ENCODE measurements around the gene MDFIC2. TPM values are rescaled to one million over a fixed set of nuclear protein-coding genes. Genes with fewer than 3 reads are reported as not detected.

MDFIC2 gene
- total and polyA plus RNA-seq, 2 experiments from 2014 or later = not detected

DNA sequence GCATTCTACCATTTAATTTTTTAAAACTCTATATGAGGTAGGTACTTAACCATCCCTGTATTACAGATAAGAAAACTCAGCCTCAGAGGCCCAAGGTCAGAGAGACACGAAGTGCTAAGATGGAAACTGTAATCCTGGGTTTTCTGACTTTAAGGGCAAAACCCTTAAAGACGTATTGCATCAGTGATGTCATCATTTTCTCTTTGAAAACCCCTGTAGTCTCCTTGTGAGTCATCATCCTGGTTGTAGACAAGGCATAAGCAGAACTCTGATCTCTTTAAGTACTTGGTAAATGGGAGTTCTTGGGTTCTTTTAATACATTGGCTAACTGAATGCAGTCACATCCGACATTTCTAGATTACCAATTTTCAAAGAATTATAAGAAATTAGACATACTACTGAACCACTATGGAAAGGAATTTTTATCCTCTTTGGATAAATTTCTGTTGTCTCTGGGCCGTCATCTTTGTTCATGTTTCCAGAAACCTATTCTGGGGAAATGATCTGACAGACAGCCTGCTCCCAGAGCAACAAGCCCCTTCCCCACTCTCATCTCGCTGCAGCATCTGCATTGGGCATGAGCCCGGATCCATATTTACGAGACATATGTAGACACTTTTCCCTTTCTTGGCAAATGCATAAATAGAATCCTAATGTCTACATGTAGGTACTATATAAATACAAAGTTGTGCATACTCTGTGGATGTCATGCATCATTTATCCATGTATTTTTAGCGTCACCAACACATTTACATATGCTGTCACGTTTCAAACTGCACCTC lies 48.7 kb upstream of the MDFIC2 start:
- TF ChIP-seq, protein P1, sequence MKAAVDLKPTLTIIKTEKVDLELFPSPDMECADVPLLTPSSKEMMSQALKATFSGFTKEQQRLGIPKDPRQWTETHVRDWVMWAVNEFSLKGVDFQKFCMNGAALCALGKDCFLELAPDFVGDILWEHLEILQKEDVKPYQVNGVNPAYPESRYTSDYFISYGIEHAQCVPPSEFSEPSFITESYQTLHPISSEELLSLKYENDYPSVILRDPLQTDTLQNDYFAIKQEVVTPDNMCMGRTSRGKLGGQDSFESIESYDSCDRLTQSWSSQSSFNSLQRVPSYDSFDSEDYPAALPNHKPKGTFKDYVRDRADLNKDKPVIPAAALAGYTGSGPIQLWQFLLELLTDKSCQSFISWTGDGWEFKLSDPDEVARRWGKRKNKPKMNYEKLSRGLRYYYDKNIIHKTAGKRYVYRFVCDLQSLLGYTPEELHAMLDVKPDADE (IDR thresholded peaks at IDR 0.05) = no peak
- TF ChIP-seq ZNF331 (CRISPR knock-in tag; IDR thresholded peaks at IDR 0.05; ENCODE audit: low read depth) = no peak
- no peak for TF ChIP-seq POLR2AphosphoS5 (IDR thresholded peaks at IDR 0.05; ENCODE audit: low read depth)
- no peak for TF ChIP-seq EZH2phosphoT487 (IDR thresholded peaks at IDR 0.05; ENCODE audit: unreplicated experiment)
- TF ChIP-seq, protein P2, sequence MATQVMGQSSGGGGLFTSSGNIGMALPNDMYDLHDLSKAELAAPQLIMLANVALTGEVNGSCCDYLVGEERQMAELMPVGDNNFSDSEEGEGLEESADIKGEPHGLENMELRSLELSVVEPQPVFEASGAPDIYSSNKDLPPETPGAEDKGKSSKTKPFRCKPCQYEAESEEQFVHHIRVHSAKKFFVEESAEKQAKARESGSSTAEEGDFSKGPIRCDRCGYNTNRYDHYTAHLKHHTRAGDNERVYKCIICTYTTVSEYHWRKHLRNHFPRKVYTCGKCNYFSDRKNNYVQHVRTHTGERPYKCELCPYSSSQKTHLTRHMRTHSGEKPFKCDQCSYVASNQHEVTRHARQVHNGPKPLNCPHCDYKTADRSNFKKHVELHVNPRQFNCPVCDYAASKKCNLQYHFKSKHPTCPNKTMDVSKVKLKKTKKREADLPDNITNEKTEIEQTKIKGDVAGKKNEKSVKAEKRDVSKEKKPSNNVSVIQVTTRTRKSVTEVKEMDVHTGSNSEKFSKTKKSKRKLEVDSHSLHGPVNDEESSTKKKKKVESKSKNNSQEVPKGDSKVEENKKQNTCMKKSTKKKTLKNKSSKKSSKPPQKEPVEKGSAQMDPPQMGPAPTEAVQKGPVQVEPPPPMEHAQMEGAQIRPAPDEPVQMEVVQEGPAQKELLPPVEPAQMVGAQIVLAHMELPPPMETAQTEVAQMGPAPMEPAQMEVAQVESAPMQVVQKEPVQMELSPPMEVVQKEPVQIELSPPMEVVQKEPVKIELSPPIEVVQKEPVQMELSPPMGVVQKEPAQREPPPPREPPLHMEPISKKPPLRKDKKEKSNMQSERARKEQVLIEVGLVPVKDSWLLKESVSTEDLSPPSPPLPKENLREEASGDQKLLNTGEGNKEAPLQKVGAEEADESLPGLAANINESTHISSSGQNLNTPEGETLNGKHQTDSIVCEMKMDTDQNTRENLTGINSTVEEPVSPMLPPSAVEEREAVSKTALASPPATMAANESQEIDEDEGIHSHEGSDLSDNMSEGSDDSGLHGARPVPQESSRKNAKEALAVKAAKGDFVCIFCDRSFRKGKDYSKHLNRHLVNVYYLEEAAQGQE (IDR thresholded peaks at IDR 0.05; ENCODE audit: unreplicated experiment) = no peak
- no peak for TF ChIP-seq JUNB (IDR thresholded peaks at IDR 0.05; ENCODE audit: unreplicated experiment)
- no peaks in the 10 kb centered on the region for H3K4me1 ChIP-seq (ENCODE audit: insufficient read depth)
- no peaks in the 10 kb centered on the region for H3K36me3 ChIP-seq (ENCODE audit: insufficient read depth)
- H3K9me2 ChIP-seq (ENCODE audit: insufficient read depth) = no peaks in the 10 kb centered on the region
- no peak overlapping the region for H3K4me2 ChIP-seq
- Mint-ChIP-seq H3K4me1 (no peaks in the 10 kb centered on the region; the same call in 1 of the 3 replicates), H3K4me3 (no peak overlapping the region), H3K27ac (no peak overlapping the region), H3K9me3 (peaks cover 7% of the 10 kb centered on the region; the same call in 2 of the 3 replicates), H3K36me3 (ENCODE audit: low read depth) (peaks cover 3% of the 10 kb centered on the region; the same call in 1 of the 3 replicates), H3K27me3 (ENCODE audit: insufficient read depth, low read depth, poor library complexity) (no peaks in the 10 kb centered on the region)
- H2AFZ ChIP-seq = no peak overlapping the region
- no peaks in the 10 kb centered on the region for H3K79me2 ChIP-seq (replicated peaks; ENCODE audit: insufficient read depth)
- H3K27ac ChIP-seq (ENCODE audit: low read depth) = no peak overlapping the region
- no peak overlapping the region for H3K4me3 ChIP-seq
- ATAC-seq = no peak
- H4K20me1 ChIP-seq (replicated peaks; ENCODE audit: insufficient read depth) = no peaks in the 10 kb centered on the region
- no peaks in the 10 kb centered on the region for H3K27me3 ChIP-seq (ENCODE audit: insufficient read depth)
- DNase-seq (ENCODE audit: low spot score) = no peak
- H3F3A ChIP-seq (replicated peaks; ENCODE audit: low read depth) = no peaks in the 10 kb centered on the region

DNA sequence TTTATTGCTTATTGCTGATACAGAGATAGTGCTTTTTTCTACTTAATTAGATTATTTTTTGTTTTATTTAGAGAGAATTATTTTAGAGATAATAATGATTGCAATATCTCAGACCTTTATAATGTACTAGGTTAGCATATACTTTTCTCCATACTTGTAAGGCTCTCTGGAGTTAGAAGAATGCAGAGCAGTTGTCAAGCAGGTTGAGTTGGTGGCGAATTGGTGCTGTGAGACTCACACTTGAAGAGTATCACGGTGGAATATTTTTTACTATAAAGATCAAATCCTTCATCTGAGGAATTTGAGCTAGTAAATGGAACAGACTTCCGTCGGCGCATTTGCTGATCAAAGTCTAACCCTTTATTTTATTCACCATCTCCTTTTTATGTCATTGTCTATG lies 47.3 kb upstream of the MDFIC2 start:
- H3K4me2 ChIP-seq = no peak overlapping the region
- no peak overlapping the region for H3K4me3 Mint-ChIP-seq
- no peak for TF ChIP-seq EZH2phosphoT487 (IDR thresholded peaks at IDR 0.05; ENCODE audit: unreplicated experiment)
- TF ChIP-seq JUNB (IDR thresholded peaks at IDR 0.05; ENCODE audit: unreplicated experiment) = no peak
- TF ChIP-seq STAT1 (IDR thresholded peaks at IDR 0.05; ENCODE audit: unreplicated experiment) = no peak
- TF ChIP-seq, protein P3, sequence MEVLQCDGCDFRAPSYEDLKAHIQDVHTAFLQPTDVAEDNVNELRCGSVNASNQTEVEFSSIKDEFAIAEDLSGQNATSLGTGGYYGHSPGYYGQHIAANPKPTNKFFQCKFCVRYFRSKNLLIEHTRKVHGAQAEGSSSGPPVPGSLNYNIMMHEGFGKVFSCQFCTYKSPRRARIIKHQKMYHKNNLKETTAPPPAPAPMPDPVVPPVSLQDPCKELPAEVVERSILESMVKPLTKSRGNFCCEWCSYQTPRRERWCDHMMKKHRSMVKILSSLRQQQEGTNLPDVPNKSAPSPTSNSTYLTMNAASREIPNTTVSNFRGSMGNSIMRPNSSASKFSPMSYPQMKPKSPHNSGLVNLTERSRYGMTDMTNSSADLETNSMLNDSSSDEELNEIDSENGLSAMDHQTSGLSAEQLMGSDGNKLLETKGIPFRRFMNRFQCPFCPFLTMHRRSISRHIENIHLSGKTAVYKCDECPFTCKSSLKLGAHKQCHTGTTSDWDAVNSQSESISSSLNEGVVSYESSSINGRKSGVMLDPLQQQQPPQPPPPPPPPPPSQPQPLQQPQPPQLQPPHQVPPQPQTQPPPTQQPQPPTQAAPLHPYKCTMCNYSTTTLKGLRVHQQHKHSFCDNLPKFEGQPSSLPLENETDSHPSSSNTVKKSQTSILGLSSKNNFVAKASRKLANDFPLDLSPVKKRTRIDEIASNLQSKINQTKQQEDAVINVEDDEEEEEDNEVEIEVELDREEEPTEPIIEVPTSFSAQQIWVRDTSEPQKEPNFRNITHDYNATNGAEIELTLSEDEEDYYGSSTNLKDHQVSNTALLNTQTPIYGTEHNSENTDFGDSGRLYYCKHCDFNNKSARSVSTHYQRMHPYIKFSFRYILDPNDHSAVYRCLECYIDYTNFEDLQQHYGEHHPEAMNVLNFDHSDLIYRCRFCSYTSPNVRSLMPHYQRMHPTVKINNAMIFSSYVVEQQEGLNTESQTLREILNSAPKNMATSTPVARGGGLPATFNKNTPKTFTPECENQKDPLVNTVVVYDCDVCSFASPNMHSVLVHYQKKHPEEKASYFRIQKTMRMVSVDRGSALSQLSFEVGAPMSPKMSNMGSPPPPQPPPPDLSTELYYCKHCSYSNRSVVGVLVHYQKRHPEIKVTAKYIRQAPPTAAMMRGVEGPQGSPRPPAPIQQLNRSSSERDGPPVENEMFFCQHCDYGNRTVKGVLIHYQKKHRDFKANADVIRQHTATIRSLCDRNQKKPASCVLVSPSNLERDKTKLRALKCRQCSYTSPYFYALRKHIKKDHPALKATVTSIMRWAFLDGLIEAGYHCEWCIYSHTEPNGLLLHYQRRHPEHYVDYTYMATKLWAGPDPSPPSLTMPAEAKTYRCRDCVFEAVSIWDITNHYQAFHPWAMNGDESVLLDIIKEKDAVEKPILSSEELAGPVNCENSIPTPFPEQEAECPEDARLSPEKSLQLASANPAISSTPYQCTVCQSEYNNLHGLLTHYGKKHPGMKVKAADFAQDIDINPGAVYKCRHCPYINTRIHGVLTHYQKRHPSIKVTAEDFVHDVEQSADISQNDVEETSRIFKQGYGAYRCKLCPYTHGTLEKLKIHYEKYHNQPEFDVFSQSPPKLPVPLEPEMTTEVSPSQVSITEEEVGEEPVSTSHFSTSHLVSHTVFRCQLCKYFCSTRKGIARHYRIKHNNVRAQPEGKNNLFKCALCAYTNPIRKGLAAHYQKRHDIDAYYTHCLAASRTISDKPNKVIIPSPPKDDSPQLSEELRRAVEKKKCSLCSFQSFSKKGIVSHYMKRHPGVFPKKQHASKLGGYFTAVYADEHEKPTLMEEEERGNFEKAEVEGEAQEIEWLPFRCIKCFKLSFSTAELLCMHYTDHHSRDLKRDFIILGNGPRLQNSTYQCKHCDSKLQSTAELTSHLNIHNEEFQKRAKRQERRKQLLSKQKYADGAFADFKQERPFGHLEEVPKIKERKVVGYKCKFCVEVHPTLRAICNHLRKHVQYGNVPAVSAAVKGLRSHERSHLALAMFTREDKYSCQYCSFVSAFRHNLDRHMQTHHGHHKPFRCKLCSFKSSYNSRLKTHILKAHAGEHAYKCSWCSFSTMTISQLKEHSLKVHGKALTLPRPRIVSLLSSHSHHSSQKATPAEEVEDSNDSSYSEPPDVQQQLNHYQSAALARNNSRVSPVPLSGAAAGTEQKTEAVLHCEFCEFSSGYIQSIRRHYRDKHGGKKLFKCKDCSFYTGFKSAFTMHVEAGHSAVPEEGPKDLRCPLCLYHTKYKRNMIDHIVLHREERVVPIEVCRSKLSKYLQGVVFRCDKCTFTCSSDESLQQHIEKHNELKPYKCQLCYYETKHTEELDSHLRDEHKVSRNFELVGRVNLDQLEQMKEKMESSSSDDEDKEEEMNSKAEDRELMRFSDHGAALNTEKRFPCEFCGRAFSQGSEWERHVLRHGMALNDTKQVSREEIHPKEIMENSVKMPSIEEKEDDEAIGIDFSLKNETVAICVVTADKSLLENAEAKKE (CRISPR knock-in tag; IDR thresholded peaks at IDR 0.05) = no peak
- TF ChIP-seq, protein P1 (IDR thresholded peaks at IDR 0.05) = no peak
- TF ChIP-seq ZNF331 (CRISPR knock-in tag; IDR thresholded peaks at IDR 0.05; ENCODE audit: low read depth) = no peak

More for the DNA sequence above, 47.3 kb upstream of the MDFIC2 start:
- Histone ChIP-seq H4K20me1 (replicated peaks; ENCODE audit: insufficient read depth) (no peaks in the 10 kb centered on the region), H3F3A (replicated peaks; ENCODE audit: low read depth) (no peaks in the 10 kb centered on the region), H3K27me3 (ENCODE audit: insufficient read depth) (no peaks in the 10 kb centered on the region), H3K9me2 (ENCODE audit: insufficient read depth) (no peaks in the 10 kb centered on the region), H3K27ac (ENCODE audit: low read depth) (no peak overlapping the region), H3K4me1 (ENCODE audit: insufficient read depth) (no peaks in the 10 kb centered on the region), H3K36me3 (ENCODE audit: insufficient read depth) (no peaks in the 10 kb centered on the region), H3K4me3 (no peak overlapping the region), H2AFZ (no peak overlapping the region), H3K79me2 (replicated peaks; ENCODE audit: insufficient read depth) (no peaks in the 10 kb centered on the region)
- ATAC-seq (no peak), DNase-seq (ENCODE audit: low spot score) (no peak)
- Mint-ChIP-seq H3K27me3 (ENCODE audit: insufficient read depth, low read depth, poor library complexity) (no peaks in the 10 kb centered on the region), H3K27ac (no peak overlapping the region), H3K9me3 (peaks cover 6% of the 10 kb centered on the region; the same call in 2 of the 3 replicates), H3K4me1 (peaks cover 3% of the 10 kb centered on the region; the same call in 2 of the 3 replicates), H3K36me3 (ENCODE audit: low read depth) (peaks cover 2% of the 10 kb centered on the region; the same call in 1 of the 3 replicates)
